Mesenchymal stem cell (in vitro differentiated cells and primary cell): ENCODE data around the gene RIPK1.
A peak's percentile ranks its signal among the peaks of the same experiment; 100 is the strongest.

Experiments used
- DNase-seq: peaks from one replicate; pipeline ENCODE4 v3.0.0-alpha.2; 2013
- H2AFZ ChIP-seq: one replicate; pipeline ENCODE4 v1.6.1; 2013; ENCODE audit warnings: low read depth, mild to moderate bottlenecking, control low read depth, inconsistent platforms, low read length, moderate library complexity
- H2AK5ac ChIP-seq: 2 replicates; pipeline ENCODE4 v1.6.1; 2013; ENCODE audit warnings: low read length, moderate library complexity, mild to moderate bottlenecking, inconsistent platforms; ENCODE audit not compliant: severe bottlenecking
- H2BK120ac ChIP-seq: one replicate; pipeline ENCODE4 v1.6.1; 2013; ENCODE audit warnings: low read depth, mild to moderate bottlenecking, inconsistent platforms, low read length, moderate library complexity
- H2BK12ac ChIP-seq, 2 experiments: one replicate each; pipeline ENCODE4 v1.6.1; 2013; ENCODE audit warnings: inconsistent platforms in 2 of 2, low read length in 2 of 2, mild to moderate bottlenecking in 2 of 2, moderate library complexity in 2 of 2, control low read depth in 1 of 2
- H2BK15ac ChIP-seq: one replicate; pipeline ENCODE4 v1.6.1; 2013; ENCODE audit warnings: mild to moderate bottlenecking, low read depth, inconsistent platforms; ENCODE audit not compliant: poor library complexity, severe bottlenecking
- H2BK5ac ChIP-seq: 2 replicates; pipeline ENCODE4 v1.6.1; 2013; ENCODE audit warnings: low read depth, mild to moderate bottlenecking, low read length, control low read depth, inconsistent platforms; ENCODE audit not compliant: poor library complexity, severe bottlenecking
- H3K14ac ChIP-seq, 2 experiments: one replicate each; pipeline ENCODE4 v1.6.1; 2013; ENCODE audit warnings: inconsistent platforms in 2 of 2, low read length in 2 of 2, control low read depth in 1 of 2, mild to moderate bottlenecking in 1 of 2, moderate library complexity in 1 of 2
- H3K18ac ChIP-seq, 2 experiments: one replicate each; pipeline ENCODE4 v1.6.1; 2013; ENCODE audit warnings: inconsistent platforms in 2 of 2, low read length in 2 of 2, control low read depth in 1 of 2, low read depth in 1 of 2, mild to moderate bottlenecking in 1 of 2
- H3K23ac ChIP-seq, 2 experiments: one replicate each; pipeline ENCODE4 v1.6.1; 2013; ENCODE audit warnings: inconsistent platforms in 2 of 2, low read length in 2 of 2, mild to moderate bottlenecking in 2 of 2, moderate library complexity in 2 of 2, control low read depth in 1 of 2
- H3K27ac ChIP-seq: 2 replicates; pipeline ENCODE4 v1.5.1; 2013; ENCODE audit warnings: mild to moderate bottlenecking, moderate library complexity, low read length, control low read depth, inconsistent platforms; ENCODE audit not compliant: poor library complexity, severe bottlenecking
- H3K27me3 ChIP-seq, 2 experiments: 2 replicates each; pipeline versions ENCODE4 v1.6.1 to v1.7.0; 2013; ENCODE audit warnings: low read length in 2 of 2, mild to moderate bottlenecking in 2 of 2, moderate library complexity in 2 of 2, control low read depth in 1 of 2, inconsistent platforms in 1 of 2; ENCODE audit not compliant: control insufficient read depth in 1 of 2, insufficient read depth in 1 of 2
- H3K36me3 ChIP-seq, 2 experiments: 2 replicates each; pipeline versions ENCODE4 v1.6.1 to v1.7.0; 2013; ENCODE audit warnings: low read length in 2 of 2, control low read depth in 1 of 2, inconsistent platforms in 1 of 2, low read depth in 1 of 2, mild to moderate bottlenecking in 1 of 2; ENCODE audit not compliant: insufficient read depth in 2 of 2, control insufficient read depth in 1 of 2
- H3K4ac ChIP-seq, 2 experiments: one replicate each; pipeline ENCODE4 v1.6.1; 2013; ENCODE audit warnings: inconsistent platforms in 2 of 2, low read length in 2 of 2, mild to moderate bottlenecking in 2 of 2, moderate library complexity in 2 of 2, control low read depth in 1 of 2, low read depth in 1 of 2
- H3K4me1 ChIP-seq: 2 replicates; pipeline ENCODE4 v1.6.1; 2013; ENCODE audit warnings: low read depth, low read length, control low read depth; ENCODE audit not compliant: control insufficient read depth, insufficient read depth
- H3K4me2 ChIP-seq: 2 replicates; pipeline ENCODE4 v1.6.1; 2013; ENCODE audit warnings: low read length, mild to moderate bottlenecking, inconsistent platforms; ENCODE audit not compliant: poor library complexity, severe bottlenecking
- H3K4me3 ChIP-seq, 2 experiments: 2 replicates each; pipeline versions ENCODE4 v1.5.1 to v1.7.0; 2013; ENCODE audit warnings: low read length in 2 of 2, mild to moderate bottlenecking in 2 of 2, control low read depth in 1 of 2, low read depth in 1 of 2; ENCODE audit not compliant: insufficient read depth in 1 of 2
- H3K79me1 ChIP-seq: replicated peaks from 2 replicates; pipeline ENCODE4 v1.6.1; 2013; ENCODE audit warnings: mild to moderate bottlenecking, control low read depth, low read length, inconsistent platforms; ENCODE audit not compliant: poor library complexity, severe bottlenecking
- H3K9ac ChIP-seq: 2 replicates; pipeline ENCODE4 v1.7.0; 2013; ENCODE audit warnings: mild to moderate bottlenecking, low read length, moderate library complexity
- H3K9me3 ChIP-seq: 2 replicates; pipeline ENCODE4 v1.7.0; 2013; ENCODE audit warnings: mild to moderate bottlenecking, low read length; ENCODE audit not compliant: control insufficient read depth
- H4K8ac ChIP-seq: one replicate; pipeline ENCODE4 v1.6.1; 2013; ENCODE audit warnings: inconsistent platforms, mild to moderate bottlenecking, low read length, moderate library complexity
- H4K91ac ChIP-seq: one replicate; pipeline ENCODE4 v1.6.1; 2013; ENCODE audit warnings: mild to moderate bottlenecking, low read length, inconsistent platforms
- WGBS: methylation state at CpG from one replicate; pipeline ENCODE4 v1.1.7; 2013; ENCODE audit warnings: mixed read lengths; 5-methylcytosine and 5-hydroxymethylcytosine counted together

Gene RIPK1

GRCh38 chr6:3022765-3023662 lies 45.3 kb upstream of the RIPK1 start:
- Histone ChIP-seq H3K4ac (peak overlapping the region; percentile 48 to 70), H2BK5ac (no peak overlapping the region), H2AK5ac (peak overlapping the region; percentile 76), H3K18ac (peak overlapping the region; percentile 91 to 94), H3K9ac (peak overlapping the region; percentile 89), H3K27ac (no peak overlapping the region), H4K8ac (peak overlapping the region; percentile 41), H3K4me1 (peaks cover 7% of the 10 kb centered on the region), H3K4me3 (peak overlapping the region in 1 of 2 experiments; percentile 84), H4K91ac (peak overlapping the region; percentile 67), H3K9me3 (no peaks in the 10 kb centered on the region), H2BK120ac (peak overlapping the region; percentile 44), H3K79me1 (no peaks in the 10 kb centered on the region), H3K27me3 (no peaks in the 10 kb centered on the region), H3K36me3 (peaks cover 3 to 21% of the 10 kb centered on the region in 2 experiments), H2BK15ac (peak overlapping the region; percentile 97), H3K4me2 (no peak overlapping the region), H2AFZ (peak overlapping the region; percentile 64), H3K23ac (no peak overlapping the region), H3K14ac (peak overlapping the region in 1 of 2 experiments; percentile 91), H2BK12ac (peak overlapping the region; percentile 65 to 82)
- DNase-seq, result no peak
- WGBS, result 84% methylated on average over 26 of the region's 26 CpGs

- no peak overlapping the region for H3K27ac ChIP-seq
- H3K14ac ChIP-seq, result peak overlapping the region in 1 of 2 experiments; percentile 91
- H3K23ac ChIP-seq, result peak overlapping the region in 1 of 2 experiments; percentile 56
- no peaks in the 10 kb centered on the region for H3K79me1 ChIP-seq
- peak overlapping the region; percentile 64 for H2AFZ ChIP-seq
- peak overlapping the region; percentile 86 for H2BK120ac ChIP-seq
- peak overlapping the region; percentile 60 for H2BK15ac ChIP-seq
- H2BK5ac ChIP-seq, result no peak overlapping the region
- H4K8ac ChIP-seq, result peak overlapping the region; percentile 94
- H4K91ac ChIP-seq, result peak overlapping the region; percentile 92
- H3K4me1 ChIP-seq, result peaks cover 7% of the 10 kb centered on the region
- H3K9me3 ChIP-seq, result no peaks in the 10 kb centered on the region
- peak overlapping the region; percentile 87 to 91 for H2BK12ac ChIP-seq
- 40% methylated on average over 32 of the region's 32 CpGs for WGBS
- H3K4me3 ChIP-seq, result peak overlapping the region in 1 of 2 experiments; percentile 84
- H3K27me3 ChIP-seq, result no peaks in the 10 kb centered on the region
- H3K9ac ChIP-seq, result peak overlapping the region; percentile 89
- no peak overlapping the region for H3K4me2 ChIP-seq
- peak overlapping the region; percentile 91 to 95 for H3K18ac ChIP-seq
- peak overlapping the region; percentile 79 to 89 for H3K4ac ChIP-seq
- peaks cover 3 to 21% of the 10 kb centered on the region in 2 experiments for H3K36me3 ChIP-seq
- peak overlapping the region; percentile 76 for H2AK5ac ChIP-seq
- DNase-seq, result peak; percentile 90
Observed at GRCh38 chr6:3023663-3024483, 44.4 kb upstream of the RIPK1 start.

- Histone ChIP-seq H3K9ac (no peak overlapping the region), H4K91ac (no peak overlapping the region), H3K4me2 (no peak overlapping the region), H2BK12ac (peak overlapping the region in 1 of 2 experiments; percentile 31), H2BK120ac (peak overlapping the region; percentile 34), H3K9me3 (no peaks in the 10 kb centered on the region), H2AFZ (no peak overlapping the region), H2BK15ac (no peak overlapping the region), H4K8ac (peak overlapping the region; percentile 42), H3K23ac (no peak overlapping the region), H3K27ac (no peak overlapping the region), H3K18ac (peak overlapping the region in 1 of 2 experiments; percentile 3), H3K4me3 (no peak overlapping the region), H3K27me3 (no peaks in the 10 kb centered on the region), H2BK5ac (no peak overlapping the region), H2AK5ac (no peak overlapping the region), H3K4ac (no peak overlapping the region), H3K4me1 (peaks cover 7% of the 10 kb centered on the region), H3K14ac (no peak overlapping the region), H3K36me3 (no peaks in the 10 kb centered on the region), H3K79me1 (no peaks in the 10 kb centered on the region)
- peak; percentile 22 for DNase-seq
- 88% methylated on average over 20 of the region's 20 CpGs for WGBS
Observed at GRCh38 chr6:3026791-3027626, 41.3 kb upstream of the RIPK1 start.
